HG02763 (cell line): ENCODE results near the gene FBH1.
"Not testable (repeated sequence)": the region's sequence is repeated elsewhere in the genome, so short reads cannot be mapped to it uniquely, and the experiment has no call there.

Source experiments
- ATAC-seq: cut with Tn5 transposase; IDR thresholded peaks from one replicate; pipeline ENCODE4 v1.9.1; 2021; ENCODE audit warnings: mild to moderate bottlenecking, moderate library complexity; ENCODE audit not compliant: unreplicated experiment

Gene FBH1

DNA sequence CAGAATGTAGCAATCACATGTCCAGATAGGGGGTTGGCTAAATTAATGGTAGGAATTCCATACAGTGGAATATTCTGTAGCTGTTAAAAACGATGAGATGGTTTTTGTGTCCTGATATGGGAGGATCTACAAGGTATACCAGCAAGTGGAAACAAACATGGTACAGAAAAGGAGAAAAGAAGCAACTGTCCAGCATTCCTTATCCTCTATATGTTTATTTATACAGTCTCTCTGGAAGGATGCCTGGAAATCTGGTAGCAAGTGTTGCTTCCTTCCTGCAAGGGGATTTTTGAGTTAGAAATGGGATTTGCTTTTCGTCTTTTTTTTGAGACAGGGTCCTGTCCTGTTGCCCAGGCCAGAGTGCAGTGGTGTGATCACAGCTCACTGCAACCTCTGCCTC lies 68.0 kb downstream of the FBH1 start:
- no peak for ATAC-seq

GRCh38 chr10:5958675-5959074 lies 68.6 kb downstream of the FBH1 start:
- ATAC-seq = no peak

- no peak for ATAC-seq
These were observed 69.1 kb downstream of the FBH1 start for GRCh38 chr10:5959142-5959541.

DNA sequence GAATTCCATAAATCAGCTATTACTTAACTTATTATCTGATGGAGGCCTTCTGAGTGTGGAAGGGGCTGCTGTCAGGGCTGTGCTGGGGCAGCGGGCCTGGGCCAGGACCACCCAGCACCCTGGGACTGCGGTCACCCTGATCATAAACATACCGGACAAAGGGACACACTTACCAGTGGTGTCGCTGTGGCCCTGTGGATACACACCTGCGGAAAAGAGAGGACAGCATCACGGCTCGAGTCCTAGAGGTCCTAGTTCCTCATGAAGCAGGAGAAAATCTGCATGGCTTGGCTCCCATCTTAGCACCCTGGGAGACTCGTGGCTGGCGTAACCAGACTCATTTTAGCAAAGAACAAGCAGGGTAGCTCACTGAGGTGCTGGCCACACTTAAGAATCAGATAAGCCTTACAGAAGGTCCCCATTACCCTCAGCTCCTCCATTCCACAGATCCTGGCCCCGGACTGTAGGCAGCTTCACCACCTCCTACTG lies 69.6 kb downstream of the FBH1 start:
- no peak for ATAC-seq

- no peak for ATAC-seq
These were observed 70.3 kb downstream of the FBH1 start for GRCh38 chr10:5960070-5960972.

DNA sequence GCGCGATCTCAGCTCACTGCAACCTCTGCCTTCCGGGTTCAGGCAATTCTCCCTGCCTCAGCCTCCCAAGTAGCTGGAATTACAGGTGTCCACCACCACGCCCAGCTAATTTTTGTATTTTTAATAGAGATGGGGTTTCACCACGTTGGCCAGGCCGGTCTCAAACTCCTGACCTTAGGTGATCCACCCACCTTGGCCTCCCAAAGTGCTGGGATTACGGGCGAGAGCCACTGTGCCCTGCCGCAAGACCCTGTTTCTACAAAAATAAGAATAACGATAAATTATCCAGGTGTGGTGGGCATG lies 70.9 kb downstream of the FBH1 start:
- ATAC-seq = not testable (repeated sequence)

DNA sequence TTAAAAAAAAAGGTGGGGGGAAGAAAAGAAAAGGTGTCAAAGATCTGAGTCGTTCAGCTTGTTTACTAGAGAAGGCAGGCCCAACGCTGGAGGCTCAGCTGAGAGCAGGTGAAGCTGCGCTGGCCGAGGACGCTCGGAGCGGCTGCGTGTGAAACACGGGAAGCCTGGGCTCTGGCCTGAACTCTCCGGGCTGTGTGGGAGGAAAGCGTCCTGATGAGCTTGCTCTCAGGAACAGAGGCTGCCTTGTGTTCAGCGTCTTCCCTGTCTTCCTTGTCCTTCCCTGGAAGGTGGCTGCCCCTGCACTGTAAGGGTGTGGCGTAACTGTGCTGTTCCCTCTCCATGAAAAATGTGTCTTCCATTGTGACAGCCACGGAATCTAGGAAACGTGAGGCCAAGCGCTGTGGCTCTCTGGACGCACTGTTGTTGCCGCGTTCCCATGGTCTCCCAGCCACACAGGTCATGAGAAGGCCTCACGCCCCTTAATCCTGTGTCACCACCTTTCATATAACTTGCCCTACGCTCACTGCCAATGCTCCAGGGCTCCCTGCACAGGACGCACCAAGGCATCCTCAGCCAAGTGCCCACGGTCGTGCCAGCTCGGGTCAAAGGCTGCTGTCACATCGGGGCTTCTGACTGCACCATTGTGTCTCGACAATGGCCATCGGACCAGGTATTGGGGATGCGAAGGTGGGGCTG lies 71.5 kb downstream of the FBH1 start:
- no peak for ATAC-seq

DNA sequence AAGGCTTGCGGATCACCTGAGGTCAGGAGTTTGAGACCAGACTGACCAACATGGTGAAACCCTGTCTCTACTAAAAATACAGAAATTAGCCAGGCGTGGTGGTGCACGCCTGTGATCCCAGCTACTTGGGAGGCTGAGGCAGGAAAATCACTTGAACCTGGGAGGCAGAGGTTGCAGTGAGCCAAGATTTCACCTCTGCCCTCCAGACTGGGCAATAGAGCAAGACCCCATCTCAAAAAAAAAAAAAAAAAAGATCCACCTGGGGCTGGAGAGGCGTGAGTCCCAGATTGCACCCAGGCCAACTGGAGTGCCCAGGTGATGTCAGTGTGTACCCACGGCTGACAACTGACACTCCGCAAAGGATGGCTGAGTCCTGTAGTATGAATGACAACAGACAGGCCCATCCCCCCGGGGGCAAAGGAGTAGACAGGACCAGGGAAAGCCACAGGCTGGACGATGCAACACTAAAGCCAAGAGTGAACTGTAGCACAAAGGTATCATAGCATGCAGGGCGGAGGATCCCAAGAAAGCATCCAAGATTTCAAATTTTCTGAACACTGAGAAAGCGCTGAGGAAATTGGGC lies 72.4 kb downstream of the FBH1 start:
- ATAC-seq = not testable (repeated sequence)

- no peak for ATAC-seq
These were observed 73.0 kb downstream of the FBH1 start for GRCh38 chr10:5963071-5963470.

- no peak for ATAC-seq
These were observed 73.5 kb downstream of the FBH1 start for GRCh38 chr10:5963591-5963990.

DNA sequence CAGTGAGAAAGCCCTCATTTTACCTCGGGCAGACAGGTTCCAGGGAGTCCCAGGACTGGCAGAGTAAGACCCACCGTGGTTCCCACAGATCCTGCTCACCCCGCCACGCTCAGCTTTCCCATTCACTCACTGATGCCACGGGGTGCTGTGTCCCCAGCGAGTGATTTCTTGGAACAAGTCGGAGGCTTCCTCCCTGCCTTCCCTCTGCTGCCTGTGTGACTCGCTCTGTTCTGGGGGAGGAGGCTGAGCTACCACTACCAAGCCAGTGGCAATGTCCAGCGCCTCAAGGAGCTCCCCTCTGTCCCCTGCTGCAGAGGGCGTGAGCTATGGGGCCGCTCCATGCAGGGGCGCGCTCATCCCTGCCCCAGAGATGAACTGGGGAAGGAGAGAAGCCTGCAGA lies 74.7 kb downstream of the FBH1 start:
- ATAC-seq = no peak

GRCh38 chr10:5965266-5965665 lies 75.2 kb downstream of the FBH1 start:
- ATAC-seq = no peak

DNA sequence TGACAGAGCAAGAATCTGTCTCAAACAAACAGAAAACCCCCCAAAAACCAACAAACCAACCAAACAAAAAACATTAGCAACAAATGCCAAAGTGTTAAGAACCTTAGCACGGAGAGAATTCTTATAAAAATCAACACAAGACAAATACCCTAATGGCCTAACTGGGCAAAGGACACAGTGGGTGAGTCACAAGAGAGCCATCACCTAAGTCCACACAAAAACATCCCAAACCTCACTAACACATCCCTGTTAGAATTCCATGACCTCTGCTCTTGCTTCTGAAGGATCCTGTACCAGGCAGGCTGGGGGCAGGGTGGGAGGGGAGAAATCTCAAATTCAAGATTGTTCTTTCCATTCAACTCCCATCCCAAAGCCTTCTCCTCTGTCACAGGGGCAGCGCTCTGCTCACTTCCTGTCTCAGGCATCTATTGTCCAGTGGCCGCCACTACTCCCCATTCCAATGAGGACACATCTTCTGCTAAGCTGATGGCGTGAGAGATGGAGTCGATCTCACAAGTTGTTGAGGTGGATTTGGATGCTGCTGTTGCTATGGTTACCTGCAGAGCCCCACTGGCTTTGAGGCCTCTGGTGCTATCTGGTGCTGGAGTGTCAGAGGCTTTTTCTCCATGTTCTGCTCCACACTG lies 78.1 kb downstream of the FBH1 start:
- no peak for ATAC-seq

GRCh38 chr10:5968681-5969453 lies 78.8 kb downstream of the FBH1 start:
- ATAC-seq = no peak

- no peak for ATAC-seq
These were observed 80.0 kb downstream of the FBH1 start for GRCh38 chr10:5970066-5970465.

- no peak for ATAC-seq
These were observed 80.5 kb downstream of the FBH1 start for GRCh38 chr10:5970527-5970926.

- ATAC-seq = no peak
These were observed 81.3 kb downstream of the FBH1 start for GRCh38 chr10:5971315-5971832.

- ATAC-seq = no peak
These were observed 81.8 kb downstream of the FBH1 start for GRCh38 chr10:5971886-5972285.

DNA sequence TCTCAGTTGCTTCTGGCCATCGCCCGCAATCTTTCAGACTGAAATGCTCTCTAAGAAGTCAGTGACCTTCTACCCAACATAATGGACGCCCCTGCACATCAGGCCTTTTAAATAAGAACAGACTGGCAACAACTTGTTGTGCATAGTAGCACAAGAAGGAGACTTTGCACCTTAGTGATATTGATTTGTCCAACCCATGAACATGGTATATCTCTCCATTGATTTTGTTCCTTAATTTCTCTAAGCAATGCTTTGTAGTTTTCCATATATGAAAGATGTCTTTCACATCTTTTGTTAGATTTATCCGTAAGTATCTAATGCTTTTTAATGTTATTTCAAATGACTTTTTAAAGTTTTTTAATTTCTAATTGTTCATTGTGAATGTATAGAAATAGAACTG lies 83.0 kb downstream of the FBH1 start:
- ATAC-seq = no peak
